Adrenal gland (tissue), 12 donors: Measurements from ENCODE around the gene ST8SIA5. TPM values are rescaled to one million over a fixed set of nuclear protein-coding genes. Genes with fewer than 3 reads are reported as not detected.

Experiments
- DNase-seq, 7 donors: peaks; one replicate each; pipeline ENCODE4 v3.0.0-alpha.2; 2019 to 2020
- H3K27ac ChIP-seq, 5 donors: fragments of 200-600 bp; sonication (generic) in 4 of 5; 1 replicate in 3 of 5; 2 replicates in 2 of 5; pipeline versions ENCODE4 v1.5.1 to v1.8.0; 2016 to 2020; ENCODE audit warnings: mild to moderate bottlenecking in 1 of 5
- H3K27me3 ChIP-seq: fragments of 200-600 bp; 2 replicates; pipeline ENCODE4 v1.8.0; 2021
- H3K36me3 ChIP-seq, 2 donors: fragments of 200-600 bp; replicated peaks in 1 of 2; 1 replicate in 1 of 2; 2 replicates in 1 of 2; pipeline versions ENCODE4 v1.5.1 to v1.8.0; 2018 to 2022
- H3K4me1 ChIP-seq, 2 donors: fragments of 200-600 bp; replicated peaks in 1 of 2; 1 replicate in 1 of 2; 2 replicates in 1 of 2; pipeline versions ENCODE4 v1.5.1 to v1.8.0; 2018 to 2021
- H3K4me3 ChIP-seq, 4 donors: fragments of 200-600 bp; sonication (generic) in 3 of 4; one replicate each; pipeline ENCODE4 v1.5.1; 2016 to 2018
- H3K9me3 ChIP-seq, 3 donors: fragments of 200-600 bp; sonication (generic) in 1 of 3; replicated peaks in 1 of 3; 1 replicate in 2 of 3; 2 replicates in 1 of 3; pipeline versions ENCODE4 v1.5.1 to v1.8.0; 2016 to 2021
- POLR2A ChIP-seq, 2 donors: fragments of 450-650 bp; IDR thresholded peaks; one replicate each; pipeline ENCODE4 v1.6.1; 2017; ENCODE audit warnings: antibody characterized with exemption in 2 of 2, mild to moderate bottlenecking in 2 of 2, moderate library complexity in 1 of 2
- WGBS, 4 donors: extraction: QIAGEN DNeasy Blood & Tissue Kit in 2 of 4; methylation state at CpG; one replicate each; pipeline versions ENCODE4 v1.1.5 to v1.1.7; 2013 to 2017; 5-methylcytosine and 5-hydroxymethylcytosine counted together
- intact Hi-C, 2 donors: fragments of 100-400 bp; cut with DNase I; formaldehyde crosslinking; loops; one replicate each; pipeline versions ENCODE4 v1.14.1 to v1.15.0; 2022 to 2023
- polyA plus RNA-seq, 3 donors: library from polyadenylated mRNA; stranded (reverse); fragments of 200-250 nt in 2 of 3; fragments of 350-450 nt in 1 of 3; fragmentation: Illumina TruSeq in 1 of 3; extraction: RNeasy Lipid Tissue Mini Kit (QIAGEN cat#74804) in 1 of 3; gene quantifications; one replicate each; pipeline ENCODE4 v1.2.3, GENCODE V29; 2013 to 2014
- total RNA-seq, 9 donors: library from RNA; depleted of rRNA in 4 of 9; stranded (reverse); fragments of >200 nt in 4 of 9; fragments of 120-200 nt in 1 of 9; fragmentation: NEBNext Ultra II Directional in 1 of 9; extraction: Animal tissue kit (Norgen Biotek cat#: 25700) in 1 of 9; gene quantifications; one replicate each; pipeline versions ENCODE4 v1.1.0 to v1.2.4, GENCODE V29; 2013 to 2023
- TF ChIP-seq, protein P1 (sequence below), 6 experiments: fragments of 450-650 bp in 4 of 6; fragments of 200-600 bp in 2 of 6; sonication (generic) in 1 of 6; IDR thresholded peaks; 1 replicate in 5 of 6; 2 replicates in 1 of 6; pipeline versions ENCODE4 v1.5.1 to v1.8.0; 2016 to 2021; ENCODE audit warnings: antibody characterized with exemption in 6 of 6, mild to moderate bottlenecking in 2 of 6, moderate library complexity in 1 of 6
- donor health status: healthy with polysubstance abuse.
- donor health status: Bipolar disorder and iron deficiency.
- donor health status: DM: yes; HTN: yes; CAD: no.
- donor health status: DM: no; HTN: no; CAD: no.
- donor health status: DM: no; HTN: no; CAD: no.
- donor health status: DM: yes; HTN: yes; CAD: no.

ST8SIA5 gene
- total and polyA plus RNA-seq, 12 donors: 8.9 to 77.5 (median 23.9) TPM

DNA sequence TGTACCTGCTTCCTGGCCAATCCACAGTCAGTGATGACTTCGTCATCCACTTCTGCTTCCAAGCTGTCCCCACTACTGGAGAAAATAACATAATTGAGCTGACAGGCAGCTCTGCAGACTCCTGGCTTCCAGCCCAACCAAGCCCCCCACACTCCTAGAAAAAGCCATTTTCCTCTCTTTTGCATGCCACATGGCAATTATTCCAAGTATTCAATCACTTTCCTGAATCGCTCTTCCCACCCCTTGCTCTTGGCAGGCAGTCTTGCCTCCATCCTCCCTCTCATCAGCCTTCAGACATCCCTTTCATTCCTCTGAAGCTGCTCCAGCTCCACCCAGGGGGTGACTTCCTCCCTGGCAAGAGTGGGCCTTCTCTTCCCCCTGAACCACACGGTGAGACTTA is 14.3 kb upstream of the ST8SIA5 start:
- Histone ChIP-seq H3K9me3 (no peaks in the 10 kb centered on the region), H3K4me1 (no peaks in the 10 kb centered on the region), H3K27ac (no peak overlapping the region), H3K36me3 (no peaks in the 10 kb centered on the region), H3K4me3 (no peak overlapping the region), H3K27me3 (no peaks in the 10 kb centered on the region)
- 57 to 74% (median 68%) methylated on average over 3 of the region's 3 CpGs for WGBS, 4 donors
- intact Hi-C loops: no loop called here
- no peak for TF ChIP-seq POLR2A (IDR thresholded peaks at IDR 0.05)
- TF ChIP-seq, protein P1, sequence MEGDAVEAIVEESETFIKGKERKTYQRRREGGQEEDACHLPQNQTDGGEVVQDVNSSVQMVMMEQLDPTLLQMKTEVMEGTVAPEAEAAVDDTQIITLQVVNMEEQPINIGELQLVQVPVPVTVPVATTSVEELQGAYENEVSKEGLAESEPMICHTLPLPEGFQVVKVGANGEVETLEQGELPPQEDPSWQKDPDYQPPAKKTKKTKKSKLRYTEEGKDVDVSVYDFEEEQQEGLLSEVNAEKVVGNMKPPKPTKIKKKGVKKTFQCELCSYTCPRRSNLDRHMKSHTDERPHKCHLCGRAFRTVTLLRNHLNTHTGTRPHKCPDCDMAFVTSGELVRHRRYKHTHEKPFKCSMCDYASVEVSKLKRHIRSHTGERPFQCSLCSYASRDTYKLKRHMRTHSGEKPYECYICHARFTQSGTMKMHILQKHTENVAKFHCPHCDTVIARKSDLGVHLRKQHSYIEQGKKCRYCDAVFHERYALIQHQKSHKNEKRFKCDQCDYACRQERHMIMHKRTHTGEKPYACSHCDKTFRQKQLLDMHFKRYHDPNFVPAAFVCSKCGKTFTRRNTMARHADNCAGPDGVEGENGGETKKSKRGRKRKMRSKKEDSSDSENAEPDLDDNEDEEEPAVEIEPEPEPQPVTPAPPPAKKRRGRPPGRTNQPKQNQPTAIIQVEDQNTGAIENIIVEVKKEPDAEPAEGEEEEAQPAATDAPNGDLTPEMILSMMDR (IDR thresholded peaks at IDR 0.05): no peak
- no peak for DNase-seq

DNA sequence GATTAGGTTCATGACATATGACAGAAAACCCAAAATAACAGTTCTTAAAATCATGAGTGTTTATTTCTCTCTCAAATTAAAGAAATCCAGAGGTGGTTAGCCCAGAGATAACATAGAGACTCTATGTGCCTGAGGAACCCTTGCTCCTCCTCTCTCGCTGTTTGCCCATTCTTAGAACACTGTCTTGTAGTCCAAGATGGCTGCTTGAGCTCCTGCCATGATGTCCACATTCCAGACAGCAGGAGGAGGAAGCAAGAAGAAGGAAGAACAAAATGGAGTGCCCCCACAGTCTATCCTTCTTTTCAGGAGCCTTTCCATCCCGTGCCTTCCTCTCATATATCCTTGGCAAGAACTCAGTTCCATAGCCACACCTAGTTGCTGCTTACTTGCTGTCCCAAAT is 13.9 kb upstream of the ST8SIA5 start:
- no peaks in the 10 kb centered on the region for H3K27me3 ChIP-seq
- no peaks in the 10 kb centered on the region for H3K4me1 ChIP-seq
- H3K36me3 ChIP-seq: no peaks in the 10 kb centered on the region
- H3K27ac ChIP-seq: no peak overlapping the region
- no peaks in the 10 kb centered on the region for H3K9me3 ChIP-seq
- no peak for DNase-seq
- 81 to 94% (median 89%) methylated on average over 2 of the region's 2 CpGs for WGBS, 4 donors
- intact Hi-C loops: no loop called here
- TF ChIP-seq POLR2A (IDR thresholded peaks at IDR 0.05): no peak
- TF ChIP-seq, protein P1 (IDR thresholded peaks at IDR 0.05): no peak
- H3K4me3 ChIP-seq: no peak overlapping the region

DNA sequence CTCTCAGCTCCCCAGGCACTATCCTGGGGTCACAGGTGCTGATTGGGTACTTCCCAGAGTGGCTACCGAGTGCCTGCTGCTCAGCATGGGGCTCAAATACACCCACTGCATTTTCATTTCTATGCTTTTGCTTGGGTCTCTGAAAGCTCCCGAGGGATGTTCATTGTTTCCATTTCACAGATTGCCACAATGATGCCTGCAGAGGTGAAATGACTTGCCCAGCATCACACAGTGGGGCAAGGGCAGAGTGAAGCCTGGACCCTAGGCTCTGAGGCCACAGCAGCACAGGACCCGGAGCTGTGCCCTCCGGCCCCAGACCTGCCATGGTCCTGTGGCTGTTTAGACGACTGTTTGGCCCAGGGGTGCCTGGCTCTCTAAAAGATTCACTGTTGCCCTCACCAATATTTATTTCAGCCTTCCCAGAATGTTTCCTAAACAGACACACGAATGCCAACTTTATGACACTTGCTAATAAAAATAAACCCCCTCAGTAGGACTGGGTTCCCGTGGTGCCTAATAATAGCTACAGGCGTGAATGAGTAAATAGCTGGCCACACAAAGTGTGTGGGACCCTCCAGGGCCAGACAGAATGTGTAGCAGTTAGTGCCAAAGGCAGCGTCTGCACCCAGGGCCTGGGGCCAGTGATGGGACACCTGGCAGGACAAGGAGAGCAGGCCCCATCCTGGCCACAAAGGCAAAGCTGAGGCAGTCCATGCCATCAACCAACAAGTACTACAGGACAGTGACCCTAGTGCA is 11.5 kb upstream of the ST8SIA5 start:
- no peak for DNase-seq
- no peaks in the 10 kb centered on the region for H3K9me3 ChIP-seq

DNA sequence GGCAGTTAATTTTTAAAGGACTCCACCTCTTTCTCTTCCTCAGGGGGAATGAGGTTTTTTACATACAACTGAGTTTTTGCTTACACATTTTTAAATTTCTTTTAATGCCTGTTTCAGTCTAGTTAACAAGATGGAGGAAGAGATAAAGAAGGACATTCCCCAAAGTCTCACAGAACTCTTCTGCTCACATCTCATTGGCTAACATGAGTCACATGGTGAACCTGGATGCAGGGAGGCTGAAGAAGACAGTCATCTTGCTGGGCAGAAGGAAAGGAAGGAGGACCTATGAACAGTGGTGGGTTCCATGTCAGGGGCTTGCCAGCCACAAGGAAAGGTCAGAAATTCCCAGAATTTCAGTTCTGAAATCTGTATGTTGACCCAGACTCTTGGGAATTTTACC is 10.4 kb upstream of the ST8SIA5 start:
- H3K36me3 ChIP-seq: no peaks in the 10 kb centered on the region
- DNase-seq: no peak
- no peak overlapping the region for H3K27ac ChIP-seq
- H3K27me3 ChIP-seq: no peaks in the 10 kb centered on the region
- H3K9me3 ChIP-seq: no peaks in the 10 kb centered on the region
- no peak overlapping the region for H3K4me3 ChIP-seq
- intact Hi-C loops: no loop called here
- H3K4me1 ChIP-seq: no peaks in the 10 kb centered on the region
- TF ChIP-seq, protein P1 (IDR thresholded peaks at IDR 0.05): no peak
- no peak for TF ChIP-seq POLR2A (IDR thresholded peaks at IDR 0.05)

More for the DNA sequence above, 11.5 kb upstream of the ST8SIA5 start:
- H3K4me3 ChIP-seq: no peak overlapping the region
- TF ChIP-seq POLR2A (IDR thresholded peaks at IDR 0.05): no peak
- TF ChIP-seq, protein P1 (IDR thresholded peaks at IDR 0.05): no peak
- no peaks in the 10 kb centered on the region for H3K4me1 ChIP-seq
- H3K27me3 ChIP-seq: no peaks in the 10 kb centered on the region
- intact Hi-C loops: no loop called here
- 74 to 86% (median 79%) methylated on average over 9 of the region's 9 CpGs for WGBS, 4 donors
- H3K36me3 ChIP-seq: no peaks in the 10 kb centered on the region
- no peak overlapping the region for H3K27ac ChIP-seq
